ENCODE measurements around the gene CD6.
A peak's percentile ranks its signal among the peaks of the same experiment; 100 is the strongest.

The CD6 gene

DNA sequence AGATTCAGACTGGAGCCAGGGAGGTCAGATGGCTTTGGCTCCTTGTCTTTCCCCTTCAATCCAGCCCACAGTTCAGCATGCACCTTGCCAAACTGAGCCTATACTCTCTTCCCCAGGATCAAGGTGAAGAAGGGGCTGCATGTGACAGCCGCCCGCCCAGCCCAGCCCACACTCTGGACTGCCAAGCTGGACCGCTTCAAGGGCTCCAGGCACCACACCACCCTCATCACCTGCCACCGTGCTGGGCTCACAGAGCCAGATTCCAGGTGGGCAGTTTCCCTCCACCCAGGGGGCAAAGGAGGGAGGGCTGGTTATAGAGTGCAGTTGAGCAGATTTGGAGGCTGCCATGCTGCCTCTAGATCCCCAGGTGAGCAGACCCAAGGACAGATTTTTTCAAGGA, 41.1 kb upstream of the CD6 start:
- Histone ChIP-seq H3K36me3 (ENCODE audit: insufficient read depth, insufficient read length, low read length) (peaks cover 91% of the 10 kb centered on the region), H3K27me3 (ENCODE audit: insufficient read depth, insufficient read length) (no peaks in the 10 kb centered on the region), H3K9ac (ENCODE audit: insufficient read length, low read depth) (no peak overlapping the region), H3K9me3 (ENCODE audit: insufficient read depth, low read length) (no peaks in the 10 kb centered on the region), H3K4me1 (ENCODE audit: insufficient read depth, insufficient read length) (peaks cover 19% of the 10 kb centered on the region), H3K4me3 (ENCODE audit: insufficient read length, low read depth) (no peak overlapping the region)
- no peak for TF ChIP-seq ZNF274 (IDR thresholded peaks at IDR 0.05; ENCODE audit: low read depth, low read length)
- no peak for TF ChIP-seq YY1 (IDR thresholded peaks at IDR 0.05; ENCODE audit: insufficient read depth, insufficient read length)
- no peak for TF ChIP-seq SUZ12 (IDR thresholded peaks at IDR 0.05; ENCODE audit: extremely low read depth, insufficient read depth, insufficient read length)
- DNase-seq (ENCODE audit: low read depth, low spot score): no peak

DNA sequence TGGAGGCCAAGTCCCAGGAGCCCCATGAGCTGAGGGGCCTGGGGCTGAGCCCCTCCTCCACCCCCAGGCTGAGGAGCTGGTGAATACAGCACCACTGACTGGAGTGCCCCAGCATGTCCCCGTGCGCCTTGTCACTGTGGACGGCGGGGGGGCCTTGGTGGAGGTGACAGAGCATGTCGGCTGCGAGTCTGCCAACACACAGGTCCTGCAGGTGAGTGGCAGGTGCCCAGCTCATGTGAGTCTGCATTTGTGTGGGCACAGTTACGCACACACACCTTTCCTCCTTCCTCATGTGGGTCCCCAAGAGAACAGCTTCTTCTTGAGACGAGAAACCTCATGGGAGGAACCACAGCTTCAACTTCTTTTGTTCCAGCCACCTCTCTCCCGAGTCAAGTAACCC, 39.6 kb upstream of the CD6 start:
- H3K27me3 ChIP-seq (ENCODE audit: insufficient read depth, insufficient read length): no peaks in the 10 kb centered on the region
- peaks cover 96% of the 10 kb centered on the region for H3K36me3 ChIP-seq (ENCODE audit: insufficient read depth, insufficient read length, low read length)
- peaks cover 19% of the 10 kb centered on the region for H3K4me1 ChIP-seq (ENCODE audit: insufficient read depth, insufficient read length)
- no peaks in the 10 kb centered on the region for H3K9me3 ChIP-seq (ENCODE audit: insufficient read depth, low read length)
- H3K4me3 ChIP-seq (ENCODE audit: insufficient read length, low read depth): no peak overlapping the region
- no peak overlapping the region for H3K9ac ChIP-seq (ENCODE audit: insufficient read length, low read depth)
- DNase-seq (ENCODE audit: low read depth, low spot score): no peak
- TF ChIP-seq SUZ12 (IDR thresholded peaks at IDR 0.05; ENCODE audit: extremely low read depth, insufficient read depth, insufficient read length) (no peak), ZNF274 (IDR thresholded peaks at IDR 0.05; ENCODE audit: low read depth, low read length) (no peak), YY1 (IDR thresholded peaks at IDR 0.05; ENCODE audit: insufficient read depth, insufficient read length) (no peak)

DNA sequence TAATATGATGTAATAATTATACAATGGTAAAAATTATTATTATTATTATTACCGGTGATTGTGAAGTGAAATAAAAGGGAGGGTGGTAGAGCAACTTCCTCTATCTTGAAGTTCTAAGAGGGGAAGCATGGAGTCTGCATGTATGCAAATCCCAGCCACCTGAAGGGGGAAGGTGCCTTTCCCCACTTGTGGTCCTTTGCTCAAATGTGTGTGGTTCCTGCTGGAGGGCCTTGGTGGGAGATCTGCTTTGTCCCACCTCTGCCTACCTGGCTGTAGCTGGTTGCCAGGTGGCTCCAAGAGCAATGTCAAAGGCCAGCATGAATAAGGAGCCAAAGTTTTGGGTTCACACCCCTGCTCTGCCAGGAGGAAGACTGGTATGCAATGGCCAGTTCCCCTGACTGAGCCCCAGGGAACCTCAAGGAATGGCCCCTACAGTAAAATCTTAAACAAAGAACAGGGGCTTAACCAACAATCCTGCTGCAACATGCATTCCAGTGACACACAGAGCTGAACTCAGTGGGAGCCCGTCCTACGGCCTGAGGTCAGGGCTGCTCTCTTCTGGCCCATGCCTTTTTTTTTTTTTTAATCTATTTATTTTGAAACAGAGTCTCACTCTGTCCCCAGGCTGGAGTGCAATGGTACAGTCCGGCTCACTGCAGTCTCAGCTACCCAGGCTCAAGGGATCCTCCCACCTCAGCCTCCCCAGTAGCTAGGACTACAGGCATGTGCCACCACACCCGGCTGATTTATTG, 38.7 kb upstream of the CD6 start:
- Histone ChIP-seq H3K4me1 (ENCODE audit: insufficient read depth, insufficient read length) (peaks cover 19% of the 10 kb centered on the region), H3K9ac (ENCODE audit: insufficient read length, low read depth) (no peak overlapping the region), H3K36me3 (ENCODE audit: insufficient read depth, insufficient read length, low read length) (peaks cover 96% of the 10 kb centered on the region), H3K4me3 (ENCODE audit: insufficient read length, low read depth) (no peak overlapping the region), H3K9me3 (ENCODE audit: insufficient read depth, low read length) (no peaks in the 10 kb centered on the region), H3K27me3 (ENCODE audit: insufficient read depth, insufficient read length) (no peaks in the 10 kb centered on the region)
- TF ChIP-seq SUZ12 (IDR thresholded peaks at IDR 0.05; ENCODE audit: extremely low read depth, insufficient read depth, insufficient read length): no peak
- no peak for TF ChIP-seq ZNF274 (IDR thresholded peaks at IDR 0.05; ENCODE audit: low read depth, low read length)
- no peak for TF ChIP-seq YY1 (IDR thresholded peaks at IDR 0.05; ENCODE audit: insufficient read depth, insufficient read length)
- DNase-seq (ENCODE audit: low read depth, low spot score): peak; percentile 83

DNA sequence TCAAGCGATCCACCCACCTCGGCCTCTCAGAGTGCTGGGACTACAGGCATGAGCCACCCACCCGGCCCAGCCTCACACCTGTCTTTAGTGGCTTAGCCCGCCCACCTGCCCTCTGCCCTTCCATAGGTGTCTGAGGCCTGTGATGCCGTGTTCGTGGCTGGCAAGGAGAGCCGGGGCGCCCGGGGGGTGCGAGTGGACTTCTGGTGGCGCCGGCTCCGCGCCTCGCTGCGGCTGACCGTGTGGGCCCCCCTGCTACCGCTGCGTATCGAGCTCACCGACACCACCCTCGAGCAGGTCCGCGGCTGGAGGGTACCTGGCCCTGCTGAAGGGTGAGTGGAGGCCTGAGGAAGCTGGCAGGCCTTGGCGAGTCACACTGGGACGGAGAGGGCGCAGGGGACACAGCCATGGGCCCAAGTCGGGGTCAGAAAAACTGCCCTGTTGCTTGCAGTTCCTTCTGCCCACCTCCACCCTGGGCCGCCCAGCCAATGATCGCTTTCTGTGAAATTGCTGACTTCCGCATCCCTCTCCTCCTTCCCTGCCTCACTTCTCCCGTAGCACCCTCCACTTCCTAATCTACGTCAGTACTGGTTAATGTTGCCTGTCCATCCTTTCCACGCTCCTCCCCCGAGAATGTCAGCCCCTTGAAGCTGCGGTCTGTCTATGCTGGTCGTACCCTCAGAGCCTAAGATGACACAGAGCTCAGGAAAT, 37.9 kb upstream of the CD6 start:
- Histone ChIP-seq H3K4me1 (ENCODE audit: insufficient read depth, insufficient read length) (peaks cover 19% of the 10 kb centered on the region), H3K36me3 (ENCODE audit: insufficient read depth, insufficient read length, low read length) (peaks cover 92% of the 10 kb centered on the region), H3K9me3 (ENCODE audit: insufficient read depth, low read length) (no peaks in the 10 kb centered on the region), H3K9ac (ENCODE audit: insufficient read length, low read depth) (no peak overlapping the region), H3K27me3 (ENCODE audit: insufficient read depth, insufficient read length) (no peaks in the 10 kb centered on the region), H3K4me3 (ENCODE audit: insufficient read length, low read depth) (no peak overlapping the region)
- TF ChIP-seq SUZ12 (IDR thresholded peaks at IDR 0.05; ENCODE audit: extremely low read depth, insufficient read depth, insufficient read length) (no peak), YY1 (IDR thresholded peaks at IDR 0.05; ENCODE audit: insufficient read depth, insufficient read length) (no peak), ZNF274 (IDR thresholded peaks at IDR 0.05; ENCODE audit: low read depth, low read length) (no peak)
- no peak for DNase-seq (ENCODE audit: low read depth, low spot score)

DNA sequence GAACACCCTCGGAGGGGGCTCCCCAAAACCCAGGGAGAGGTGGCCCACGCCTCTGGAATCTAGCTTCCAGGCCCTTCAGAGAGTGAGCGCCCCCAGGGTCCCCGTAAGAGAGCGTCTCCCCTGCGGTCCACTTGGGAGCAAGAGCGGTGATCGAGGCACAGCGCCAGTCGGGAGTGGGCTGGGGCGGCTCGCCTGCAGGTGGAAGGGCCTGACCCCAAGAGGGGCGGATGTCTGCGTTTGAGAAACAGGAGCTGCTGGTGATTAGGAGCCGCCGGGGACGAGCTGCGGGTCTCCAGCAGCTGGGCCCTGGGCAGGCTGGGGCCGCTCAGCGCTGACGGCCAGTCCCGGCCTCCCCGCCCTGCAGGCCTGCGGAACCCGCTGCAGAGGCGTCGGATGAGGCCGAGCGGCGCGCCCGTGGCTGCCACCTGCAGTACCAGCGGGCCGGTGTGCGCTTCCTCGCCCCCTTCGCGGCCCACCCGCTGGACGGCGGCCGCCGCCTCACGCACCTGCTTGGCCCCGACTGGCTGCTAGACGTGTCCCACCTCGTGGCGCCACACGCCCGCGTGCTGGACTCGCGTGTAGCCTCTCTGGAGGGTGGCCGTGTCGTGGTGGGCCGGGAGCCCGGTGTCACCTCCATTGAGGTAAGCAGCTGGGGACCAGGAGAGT, 37.2 kb upstream of the CD6 start:
- H3K9ac ChIP-seq (ENCODE audit: insufficient read length, low read depth): no peak overlapping the region
- H3K4me3 ChIP-seq (ENCODE audit: insufficient read length, low read depth): no peak overlapping the region
- H3K4me1 ChIP-seq (ENCODE audit: insufficient read depth, insufficient read length): peaks cover 19% of the 10 kb centered on the region
- no peaks in the 10 kb centered on the region for H3K27me3 ChIP-seq (ENCODE audit: insufficient read depth, insufficient read length)
- no peaks in the 10 kb centered on the region for H3K9me3 ChIP-seq (ENCODE audit: insufficient read depth, low read length)
- TF ChIP-seq YY1 (IDR thresholded peaks at IDR 0.05; ENCODE audit: insufficient read depth, insufficient read length) (no peak), ZNF274 (IDR thresholded peaks at IDR 0.05; ENCODE audit: low read depth, low read length) (no peak), SUZ12 (IDR thresholded peaks at IDR 0.05; ENCODE audit: extremely low read depth, insufficient read depth, insufficient read length) (no peak)
- DNase-seq (ENCODE audit: low read depth, low spot score): no peak
- H3K36me3 ChIP-seq (ENCODE audit: insufficient read depth, insufficient read length, low read length): peaks cover 88% of the 10 kb centered on the region

DNA sequence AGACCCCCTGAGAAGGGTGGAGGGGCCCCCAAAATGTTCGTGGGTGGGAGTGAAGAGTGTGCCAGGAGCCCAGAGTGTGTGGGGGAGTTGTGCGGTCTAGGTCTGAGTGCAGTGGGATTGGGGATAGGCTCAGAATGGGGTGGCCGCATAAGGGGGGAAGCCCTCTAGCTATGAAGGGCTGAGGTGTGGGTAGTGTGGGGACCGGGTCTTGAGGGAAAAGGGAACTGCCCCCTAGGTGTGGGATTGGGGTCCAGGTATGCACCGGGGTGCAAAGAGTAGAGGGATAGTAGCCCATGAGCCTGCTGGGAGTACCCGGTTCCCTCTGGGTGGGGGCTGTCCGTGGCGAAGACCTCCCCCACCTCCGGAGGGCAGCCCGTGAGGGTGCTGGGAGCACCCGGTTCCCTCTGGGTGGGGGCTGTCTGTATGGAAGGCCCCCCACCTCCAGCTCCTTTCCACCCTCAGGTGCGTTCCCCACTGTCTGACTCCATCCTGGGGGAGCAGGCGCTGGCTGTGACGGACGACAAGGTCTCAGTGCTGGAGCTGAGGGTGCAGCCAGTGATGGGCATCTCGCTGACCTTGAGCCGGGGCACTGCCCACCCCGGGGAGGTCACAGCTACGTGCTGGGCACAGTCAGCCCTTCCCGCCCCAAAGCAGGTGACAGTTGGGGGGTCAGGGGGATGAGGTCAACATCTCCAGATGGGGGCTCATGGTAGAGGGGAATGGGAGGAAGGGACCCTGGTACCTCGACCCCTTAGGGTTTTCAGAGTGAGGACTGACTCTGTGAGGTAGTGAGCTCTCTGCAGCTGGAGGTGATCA, 36.5 kb upstream of the CD6 start:
- Histone ChIP-seq H3K27me3 (ENCODE audit: insufficient read depth, insufficient read length) (no peaks in the 10 kb centered on the region), H3K9me3 (ENCODE audit: insufficient read depth, low read length) (no peaks in the 10 kb centered on the region), H3K4me1 (ENCODE audit: insufficient read depth, insufficient read length) (peaks cover 19% of the 10 kb centered on the region), H3K9ac (ENCODE audit: insufficient read length, low read depth) (no peak overlapping the region), H3K36me3 (ENCODE audit: insufficient read depth, insufficient read length, low read length) (peaks cover 84% of the 10 kb centered on the region), H3K4me3 (ENCODE audit: insufficient read length, low read depth) (no peak overlapping the region)
- DNase-seq (ENCODE audit: low read depth, low spot score): no peak
- TF ChIP-seq YY1 (IDR thresholded peaks at IDR 0.05; ENCODE audit: insufficient read depth, insufficient read length) (no peak), ZNF274 (IDR thresholded peaks at IDR 0.05; ENCODE audit: low read depth, low read length) (no peak), SUZ12 (IDR thresholded peaks at IDR 0.05; ENCODE audit: extremely low read depth, insufficient read depth, insufficient read length) (no peak)
